IPS DF 6.9 (cell line): ENCODE results near the gene FRMPD2.
"Not testable (repeated sequence)": the region's sequence is repeated elsewhere in the genome, so short reads cannot be mapped to it uniquely, and the experiment has no call there.

Experiments used
- DNase-seq: peaks from one replicate; pipeline ENCODE4 v3.0.0-alpha.2; 2013; ENCODE audit warnings: low read depth, low spot score
- H3K27ac ChIP-seq: one replicate; pipeline ENCODE4 v1.5.1; 2013; ENCODE audit warnings: low read length, control low read depth
- H3K27me3 ChIP-seq: 2 replicates; pipeline ENCODE4 v1.6.1; 2013; ENCODE audit warnings: mild to moderate bottlenecking, low read length; ENCODE audit not compliant: control insufficient read depth, insufficient read depth
- H3K36me3 ChIP-seq: 2 replicates; pipeline ENCODE4 v1.6.1; 2013; ENCODE audit warnings: low read length; ENCODE audit not compliant: control insufficient read depth, insufficient read depth
- H3K4me1 ChIP-seq: 2 replicates; pipeline ENCODE4 v1.6.1; 2013; ENCODE audit warnings: low read length; ENCODE audit not compliant: control insufficient read depth, insufficient read depth
- H3K4me3 ChIP-seq: 2 replicates; pipeline ENCODE4 v1.5.1; 2013; ENCODE audit warnings: mild to moderate bottlenecking, low read length
- H3K9me3 ChIP-seq: 2 replicates; pipeline ENCODE4 v1.6.1; 2013; ENCODE audit warnings: low read length, inconsistent platforms; ENCODE audit not compliant: control insufficient read depth, insufficient read depth
- WGBS: extraction: QIAGEN DNeasy Blood & Tissue Kit; methylation state at CpG from one replicate; pipeline ENCODE4 v1.1.7; 2013; ENCODE audit warnings: mixed read lengths, missing lambda C conversion rate; ENCODE audit not compliant: insufficient read length, insufficient coverage; 5-methylcytosine and 5-hydroxymethylcytosine counted together

FRMPD2 gene

GRCh38 chr10:48289501-48290238, 15.2 kb upstream of the FRMPD2 start:
- WGBS = no CpG with 5 or more reads among the region's 9 CpGs
- no peak overlapping the region for H3K27ac ChIP-seq

GRCh38 chr10:48288661-48289060, 14.2 kb upstream of the FRMPD2 start:
- no peaks in the 10 kb centered on the region for H3K27me3 ChIP-seq
- no peaks in the 10 kb centered on the region for H3K36me3 ChIP-seq
- DNase-seq = no peak
- H3K4me3 ChIP-seq = no peak overlapping the region
- no peak overlapping the region for H3K27ac ChIP-seq
- no CpG with 5 or more reads among the region's 7 CpGs for WGBS
- H3K9me3 ChIP-seq = no peaks in the 10 kb centered on the region
- no peaks in the 10 kb centered on the region for H3K4me1 ChIP-seq

More at GRCh38 chr10:48289501-48290238, 15.2 kb upstream of the FRMPD2 start:
- Histone ChIP-seq H3K4me1 (no peaks in the 10 kb centered on the region), H3K9me3 (no peaks in the 10 kb centered on the region), H3K36me3 (no peaks in the 10 kb centered on the region), H3K4me3 (no peak overlapping the region), H3K27me3 (no peaks in the 10 kb centered on the region)
- DNase-seq = peak; percentile 50

GRCh38 chr10:48287417-48288391, 13.2 kb upstream of the FRMPD2 start:
- no peak overlapping the region for H3K27ac ChIP-seq
- H3K27me3 ChIP-seq = no peaks in the 10 kb centered on the region
- DNase-seq = no peak
- H3K4me3 ChIP-seq = no peak overlapping the region
- H3K36me3 ChIP-seq = no peaks in the 10 kb centered on the region
- H3K9me3 ChIP-seq = no peaks in the 10 kb centered on the region
- WGBS = no CpG with 5 or more reads among the region's 13 CpGs
- no peaks in the 10 kb centered on the region for H3K4me1 ChIP-seq

- no peak for DNase-seq
- H3K36me3 ChIP-seq = no peaks in the 10 kb centered on the region
- H3K27ac ChIP-seq = no peak overlapping the region
- H3K4me3 ChIP-seq = no peak overlapping the region
- WGBS = no CpG with 5 or more reads among the region's 1 CpG
- H3K9me3 ChIP-seq = no peaks in the 10 kb centered on the region
- no peaks in the 10 kb centered on the region for H3K27me3 ChIP-seq
- no peaks in the 10 kb centered on the region for H3K4me1 ChIP-seq
Measured at GRCh38 chr10:48286356-48286755, 11.9 kb upstream of the FRMPD2 start.

- H3K27me3 ChIP-seq = no peaks in the 10 kb centered on the region
- no peak for DNase-seq
- H3K36me3 ChIP-seq = no peaks in the 10 kb centered on the region
- WGBS = no CpG with 5 or more reads among the region's 5 CpGs
- H3K4me1 ChIP-seq = no peaks in the 10 kb centered on the region
- H3K9me3 ChIP-seq = no peaks in the 10 kb centered on the region
- H3K4me3 ChIP-seq = no peak overlapping the region
- no peak overlapping the region for H3K27ac ChIP-seq
Measured at GRCh38 chr10:48285710-48286109, 11.2 kb upstream of the FRMPD2 start.

GRCh38 chr10:48284811-48285210, 10.3 kb upstream of the FRMPD2 start:
- no peaks in the 10 kb centered on the region for H3K9me3 ChIP-seq
- H3K36me3 ChIP-seq = no peaks in the 10 kb centered on the region
- no peak overlapping the region for H3K4me3 ChIP-seq
- WGBS = no CpG with 5 or more reads among the region's 4 CpGs
- no peak overlapping the region for H3K27ac ChIP-seq
- no peaks in the 10 kb centered on the region for H3K4me1 ChIP-seq
- no peak for DNase-seq
- H3K27me3 ChIP-seq = no peaks in the 10 kb centered on the region

GRCh38 chr10:48284002-48284546, 9.6 kb upstream of the FRMPD2 start:
- H3K27me3 ChIP-seq = no peaks in the 10 kb centered on the region
- no CpG with 5 or more reads among the region's 2 CpGs for WGBS

GRCh38 chr10:48282829-48283228, 8.3 kb upstream of the FRMPD2 start:
- Histone ChIP-seq H3K4me3 (no peak overlapping the region), H3K27ac (no peak overlapping the region), H3K4me1 (no peaks in the 10 kb centered on the region), H3K36me3 (no peaks in the 10 kb centered on the region), H3K9me3 (no peaks in the 10 kb centered on the region), H3K27me3 (no peaks in the 10 kb centered on the region)
- no peak for DNase-seq

More at GRCh38 chr10:48284002-48284546, 9.6 kb upstream of the FRMPD2 start:
- Histone ChIP-seq H3K36me3 (no peaks in the 10 kb centered on the region), H3K9me3 (no peaks in the 10 kb centered on the region), H3K27ac (no peak overlapping the region), H3K4me3 (no peak overlapping the region), H3K4me1 (no peaks in the 10 kb centered on the region)
- DNase-seq = no peak

GRCh38 chr10:48281697-48282096, 7.2 kb upstream of the FRMPD2 start:
- not testable (repeated sequence) for H3K4me3 ChIP-seq, H3K4me1 ChIP-seq, H3K27ac ChIP-seq, H3K9me3 ChIP-seq, H3K27me3 ChIP-seq, DNase-seq, H3K36me3 ChIP-seq
- no CpG with 5 or more reads among the region's 4 CpGs for WGBS

- H3K4me3 ChIP-seq = no peak overlapping the region
- no peaks in the 10 kb centered on the region; the same call in 1 of the 2 replicates for H3K4me1 ChIP-seq
- H3K36me3 ChIP-seq = no peaks in the 10 kb centered on the region
- DNase-seq = no peak
- no peaks in the 10 kb centered on the region for H3K9me3 ChIP-seq
- H3K27ac ChIP-seq = no peak overlapping the region
- no CpG with 5 or more reads among the region's 2 CpGs for WGBS
- H3K27me3 ChIP-seq = no peaks in the 10 kb centered on the region
Measured at GRCh38 chr10:48279081-48279751, 4.7 kb upstream of the FRMPD2 start.
